ENCODE measurements around the gene ZNF813. TPM values are rescaled to one million over a fixed set of nuclear protein-coding genes. Genes with fewer than 3 reads are reported as not detected.

The ZNF813 gene
- total and polyA plus RNA-seq, 10 donors = 1.1 to 7.5 (median 4.4) TPM

DNA sequence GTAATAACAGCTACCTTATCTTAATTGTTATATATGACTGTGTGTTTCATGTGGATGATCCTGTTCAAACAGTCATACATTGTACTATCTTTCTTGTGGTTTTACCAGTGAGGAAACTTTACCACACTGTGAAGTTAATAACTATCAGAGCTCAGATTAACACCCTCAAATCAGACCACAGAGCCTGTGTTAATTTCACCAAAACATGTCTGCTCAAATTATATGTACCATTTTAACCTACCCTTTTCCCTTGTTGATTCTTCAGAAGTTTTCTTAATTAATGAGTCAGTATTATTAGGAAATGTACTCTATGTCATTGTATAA, 68.7 kb downstream of the ZNF813 start:
- no peak overlapping the region for H3K27ac ChIP-seq
- no peak for DNase-seq
- peaks cover 0 to 11% (median 3%) of the 10 kb centered on the region in 6 donors for H3K4me1 ChIP-seq
- H3K36me3 ChIP-seq = peaks cover 0 to 19% (median 3%) of the 10 kb centered on the region in 6 donors
- H3K4me3 ChIP-seq = no peak overlapping the region
- no peaks in the 10 kb centered on the region for H3K9me3 ChIP-seq
- TF ChIP-seq, protein P1, sequence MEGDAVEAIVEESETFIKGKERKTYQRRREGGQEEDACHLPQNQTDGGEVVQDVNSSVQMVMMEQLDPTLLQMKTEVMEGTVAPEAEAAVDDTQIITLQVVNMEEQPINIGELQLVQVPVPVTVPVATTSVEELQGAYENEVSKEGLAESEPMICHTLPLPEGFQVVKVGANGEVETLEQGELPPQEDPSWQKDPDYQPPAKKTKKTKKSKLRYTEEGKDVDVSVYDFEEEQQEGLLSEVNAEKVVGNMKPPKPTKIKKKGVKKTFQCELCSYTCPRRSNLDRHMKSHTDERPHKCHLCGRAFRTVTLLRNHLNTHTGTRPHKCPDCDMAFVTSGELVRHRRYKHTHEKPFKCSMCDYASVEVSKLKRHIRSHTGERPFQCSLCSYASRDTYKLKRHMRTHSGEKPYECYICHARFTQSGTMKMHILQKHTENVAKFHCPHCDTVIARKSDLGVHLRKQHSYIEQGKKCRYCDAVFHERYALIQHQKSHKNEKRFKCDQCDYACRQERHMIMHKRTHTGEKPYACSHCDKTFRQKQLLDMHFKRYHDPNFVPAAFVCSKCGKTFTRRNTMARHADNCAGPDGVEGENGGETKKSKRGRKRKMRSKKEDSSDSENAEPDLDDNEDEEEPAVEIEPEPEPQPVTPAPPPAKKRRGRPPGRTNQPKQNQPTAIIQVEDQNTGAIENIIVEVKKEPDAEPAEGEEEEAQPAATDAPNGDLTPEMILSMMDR (IDR thresholded peaks at IDR 0.05 in 8 of 11, conservative IDR thresholded peaks at IDR 0.05 in 3 of 11) = no peak
- no peak for TF ChIP-seq POLR2A (IDR thresholded peaks at IDR 0.05)
- no peak for TF ChIP-seq POLR2AphosphoS5 (IDR thresholded peaks at IDR 0.05)
- intact Hi-C loops (cut with DNase I; ENCODE audit: low total_unique reads) = no loop called here
- H3K27me3 ChIP-seq (replicated peaks in 1 of 7) = no peaks in the 10 kb centered on the region

DNA sequence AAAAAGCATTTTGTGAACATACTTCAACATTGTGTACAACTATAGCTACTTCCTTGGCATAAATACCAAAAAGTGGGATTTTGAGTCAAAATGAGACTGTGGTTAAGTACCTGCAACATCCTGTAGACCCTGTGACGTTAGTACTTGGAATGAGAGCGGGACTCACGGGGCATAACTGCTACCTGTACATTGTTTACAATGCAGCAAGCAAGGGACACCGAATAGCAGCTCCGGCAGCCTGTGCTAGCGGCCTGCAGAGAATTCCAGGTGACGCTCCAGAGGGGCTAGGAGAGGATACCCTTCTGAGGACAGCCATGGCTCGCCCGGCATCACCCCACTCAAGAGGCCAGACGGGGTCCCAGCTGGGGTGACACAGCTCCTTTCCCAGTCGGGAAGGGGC, 69.6 kb downstream of the ZNF813 start:
- Histone ChIP-seq H3K27ac (peak overlapping the region; percentile 2 to 93 (median 82)), H3K27me3 (replicated peaks in 1 of 7) (no peaks in the 10 kb centered on the region), H3K9me3 (no peaks in the 10 kb centered on the region), H3K4me3 (peak overlapping the region; percentile 57 to 93 (median 76)), H3K4me1 (peaks cover 0 to 11% (median 3%) of the 10 kb centered on the region in 6 donors), H3K36me3 (peaks cover 0 to 24% (median 3%) of the 10 kb centered on the region in 6 donors)
- intact Hi-C loops (cut with DNase I; ENCODE audit: low total_unique reads) = no loop called here
- no peak for DNase-seq
- WGBS, 5 donors = 47 to 66% (median 58%) methylated on average over 9 to 11 of the region's 11 CpGs
- TF ChIP-seq POLR2AphosphoS5 (IDR thresholded peaks at IDR 0.05) (no peak), POLR2A (IDR thresholded peaks at IDR 0.05) (no peak)
- TF ChIP-seq, protein P1 (IDR thresholded peaks at IDR 0.05 in 8 of 11, conservative IDR thresholded peaks at IDR 0.05 in 3 of 11) = no peak

GRCh38 chr19:53537521-53538377, 70.2 kb downstream of the ZNF813 start, which contains the start of gene ZNF331:
Gene ZNF331, plus strand, starts transcription at chr19:53538145. Its CDS starts 31,232 bp downstream, at chr19:53569377.
- DNase-seq = peak; percentile 94
- peaks cover 0 to 11% (median 3%) of the 10 kb centered on the region in 6 donors for H3K4me1 ChIP-seq
- intact Hi-C loops (cut with DNase I; ENCODE audit: low total_unique reads) = no loop called here
- H3K4me3 ChIP-seq = peak within 1 kb of the TSS; percentile 57 to 93 (median 76)
- WGBS, 5 donors = 42 to 56% (median 55%) methylated on average over 62 to 81 of the region's 81 CpGs
- H3K27ac ChIP-seq = peak within 1 kb of the TSS; percentile 67 to 93 (median 82)
- H3K9me3 ChIP-seq = no peaks in the 10 kb centered on the region
- no peaks in the 10 kb centered on the region for H3K27me3 ChIP-seq (replicated peaks in 1 of 7)
- TF ChIP-seq POLR2AphosphoS5 (IDR thresholded peaks at IDR 0.05) (peak; percentile 92 to 94 (median 92)), POLR2A (IDR thresholded peaks at IDR 0.05) (peak in 2 of 3 donors; percentile 30 to 48)
- TF ChIP-seq, protein P1 (IDR thresholded peaks at IDR 0.05 in 8 of 11, conservative IDR thresholded peaks at IDR 0.05 in 3 of 11) = peak; percentile 33 to 86 (median 63)
- peaks cover 0 to 29% (median 3%) of the 10 kb centered on the region in 6 donors for H3K36me3 ChIP-seq

All from spleen (tissue), 11 donors.